Measurements from ENCODE around the gene TMEM60.

TMEM60 gene

DNA sequence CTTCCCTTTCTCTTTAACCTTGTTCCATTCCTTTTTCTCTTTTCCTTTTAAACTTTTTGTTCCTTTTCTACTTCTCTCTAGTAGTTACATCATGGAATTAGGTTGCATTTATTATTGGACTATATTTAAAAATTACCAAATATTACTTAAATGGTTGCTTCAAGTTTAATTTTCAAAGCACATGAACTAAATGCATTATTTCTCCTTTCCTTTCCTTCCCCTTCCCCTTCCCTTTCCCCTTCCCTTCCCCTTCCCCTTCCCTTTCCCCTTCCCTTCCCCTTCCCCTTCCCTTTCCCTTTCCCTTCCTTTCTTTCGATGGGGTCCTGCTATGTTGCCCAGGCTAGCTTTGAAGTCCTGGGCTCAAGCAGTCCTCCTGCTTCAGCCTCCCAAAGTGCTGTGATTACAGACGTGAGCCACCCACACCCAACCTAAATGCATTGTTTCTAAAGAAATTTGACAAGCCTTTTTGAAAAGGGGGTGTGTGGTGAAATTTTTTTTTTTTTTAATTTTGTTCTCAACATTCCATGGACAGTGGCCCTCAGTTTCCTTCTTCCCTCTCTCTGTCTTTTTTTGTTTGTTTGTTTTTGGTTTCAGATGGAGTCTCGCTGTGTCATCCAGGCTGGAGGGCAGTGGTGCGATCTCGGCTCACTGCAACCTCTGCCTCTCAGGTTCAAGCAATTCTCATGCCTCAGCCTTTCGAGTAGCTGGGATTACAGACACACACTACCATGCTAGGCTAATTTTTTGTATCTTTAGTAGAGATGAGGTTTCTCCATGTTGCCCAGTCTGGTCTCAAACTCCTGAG is 31.2 kb downstream of the TMEM60 start:
- DNase-seq: no peak

DNA sequence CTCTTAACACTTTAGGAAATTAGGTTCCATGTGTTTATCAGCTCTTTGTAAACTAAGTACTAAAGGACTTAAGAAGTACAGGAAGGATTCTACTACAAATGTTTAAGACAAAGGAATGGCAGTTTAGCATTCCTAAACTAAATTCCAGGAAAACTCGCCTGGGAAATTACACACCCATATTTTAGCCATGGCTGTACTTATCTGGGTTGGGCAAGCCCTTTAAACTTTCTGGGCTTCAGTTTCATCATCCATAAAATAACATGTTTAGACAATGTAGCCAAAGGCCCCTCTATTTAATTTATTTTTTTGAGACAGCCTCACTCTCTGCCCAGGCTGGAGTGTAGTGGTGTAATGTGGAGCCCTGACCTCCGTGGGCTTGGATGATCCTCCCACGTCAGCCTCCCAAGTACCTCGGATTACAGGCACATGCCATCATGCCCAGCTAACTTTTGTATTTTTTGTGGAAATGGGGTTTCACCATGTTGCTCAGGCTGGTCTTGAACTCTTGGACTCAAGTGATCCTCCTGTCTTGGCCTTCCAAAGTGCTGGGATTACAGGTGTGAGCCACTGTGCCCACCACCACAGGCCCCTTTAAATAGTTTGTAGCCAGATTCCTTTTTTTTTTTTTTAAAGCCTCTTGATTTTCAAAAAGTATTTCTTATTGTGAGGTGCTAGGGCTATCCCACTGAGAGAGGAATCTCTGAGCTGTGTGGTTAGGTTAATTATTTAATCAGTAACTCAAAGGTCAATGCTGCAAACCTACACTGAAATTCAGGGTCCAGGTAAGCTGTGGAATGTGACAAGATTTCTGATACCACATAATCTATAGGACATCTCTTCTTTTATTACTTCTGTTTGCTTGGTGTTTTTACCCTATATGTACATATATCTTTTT is 32.1 kb downstream of the TMEM60 start:
- no peak for DNase-seq

- no peak for DNase-seq
Observed at GRCh38 chr7:77765481-77765880, 32.8 kb downstream of the TMEM60 start.

DNA sequence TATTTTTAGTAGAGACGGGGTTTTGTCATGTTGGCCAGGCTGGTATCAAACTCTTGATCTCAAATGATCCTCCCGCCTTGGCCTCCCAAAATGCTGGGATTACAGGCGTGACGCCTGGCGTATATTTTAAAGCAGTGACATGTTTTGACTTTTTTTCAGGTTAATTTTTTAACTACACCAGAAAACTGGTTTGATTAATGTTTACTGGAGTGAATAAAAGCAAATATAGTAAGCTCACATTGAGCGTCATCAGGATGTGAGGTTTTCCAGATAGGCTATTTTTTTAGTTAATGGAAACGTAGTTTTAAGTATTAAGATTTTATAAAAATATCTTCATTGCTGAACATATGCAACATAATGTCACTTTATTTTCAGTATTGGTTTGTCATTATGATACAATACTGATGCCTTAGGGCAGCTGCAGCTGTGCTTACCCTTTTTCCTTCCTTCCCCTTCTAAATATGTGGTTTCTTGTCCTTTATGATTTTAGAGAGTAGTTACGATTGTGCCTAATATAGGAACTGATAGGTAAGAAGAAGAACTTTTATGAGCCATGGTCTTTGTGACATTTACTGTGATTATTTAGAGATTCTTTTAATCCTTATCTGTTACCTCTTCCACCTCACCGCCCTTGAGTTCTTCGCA is 37.3 kb downstream of the TMEM60 start:
- DNase-seq: no peak

GRCh38 chr7:77759294-77759889 is 38.8 kb downstream of the TMEM60 start:
- peak; percentile 18 for DNase-seq

DNA sequence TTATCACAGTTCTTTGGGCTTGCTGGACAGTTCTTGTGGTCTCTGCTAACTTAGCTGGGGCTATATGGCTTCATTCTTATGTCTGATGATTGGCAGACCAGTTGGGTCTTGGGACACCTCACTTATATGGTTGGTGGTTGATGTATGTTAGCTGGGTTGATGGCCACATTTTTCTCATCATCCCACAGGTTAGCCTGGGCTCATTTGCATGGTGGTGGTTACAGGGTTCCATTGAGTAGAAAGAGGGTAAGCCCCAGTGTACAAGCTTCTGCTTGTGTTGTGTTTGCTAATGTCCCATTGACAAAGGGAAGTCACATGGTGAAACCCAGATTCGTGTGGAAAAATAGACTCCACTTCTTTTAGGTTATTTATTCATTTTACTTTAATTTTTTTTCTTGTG is 40.6 kb downstream of the TMEM60 start:
- no peak for DNase-seq

- no peak for DNase-seq
Observed at GRCh38 chr7:77753173-77753572, 45.1 kb downstream of the TMEM60 start.

- no peak for DNase-seq
Observed at GRCh38 chr7:77752016-77752415, 46.2 kb downstream of the TMEM60 start.

- DNase-seq: no peak
Observed at GRCh38 chr7:77747718-77748117, 50.5 kb downstream of the TMEM60 start.

GRCh38 chr7:77747178-77747577 is 51.1 kb downstream of the TMEM60 start:
- no peak for DNase-seq

DNA sequence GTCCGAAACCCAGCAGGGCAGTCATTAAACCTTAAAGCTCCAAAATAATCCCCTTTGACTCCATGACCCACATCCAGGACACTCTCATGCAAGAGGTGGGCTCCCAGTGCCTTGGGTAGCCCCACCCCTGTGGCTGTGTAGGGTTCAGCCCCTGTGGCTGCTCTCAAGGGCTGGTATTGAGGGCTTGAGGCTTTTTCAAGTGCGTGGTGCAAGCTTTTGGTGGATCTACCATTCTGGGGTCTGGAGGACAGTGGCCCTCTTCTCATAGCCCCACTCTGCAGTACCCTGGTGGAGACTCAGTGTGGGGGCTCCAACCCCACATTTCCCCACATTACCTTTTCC is 51.4 kb downstream of the TMEM60 start:
- no peak for DNase-seq

DNA sequence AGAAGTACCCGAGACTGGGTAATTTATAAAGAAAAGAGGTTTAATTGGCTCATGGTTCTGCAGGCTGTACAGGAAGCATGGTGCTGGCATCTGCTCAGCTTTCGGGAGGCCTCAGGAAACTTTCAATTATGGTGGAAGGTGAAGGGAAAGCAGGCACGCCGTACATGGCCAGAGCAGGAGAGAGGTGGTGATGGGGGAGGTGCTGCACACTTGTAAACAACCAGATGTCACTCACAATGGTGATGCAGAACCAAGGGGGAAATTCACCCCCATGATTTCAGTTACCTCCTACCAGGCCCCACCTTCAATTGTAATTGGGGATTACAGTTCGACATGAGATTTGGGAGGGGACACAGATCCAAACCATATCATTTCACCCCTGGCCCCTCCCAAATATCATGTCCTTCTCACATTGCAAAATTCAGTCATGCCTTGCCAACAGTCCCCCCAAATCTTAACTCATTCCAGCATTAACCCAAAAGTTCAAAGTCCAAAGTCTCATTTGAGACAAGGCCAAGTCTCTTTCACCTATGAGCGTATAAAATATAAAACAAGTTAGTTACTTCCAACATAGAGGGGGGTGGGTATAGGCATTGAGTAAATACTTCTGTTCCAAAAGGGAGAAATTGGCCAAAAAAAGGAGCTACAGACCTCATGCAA is 51.9 kb downstream of the TMEM60 start:
- no peak for DNase-seq

- DNase-seq: no peak
Observed at GRCh38 chr7:77745746-77746145, 52.5 kb downstream of the TMEM60 start.
